Stomach smooth muscle (tissue), 2 donors: ENCODE data around the gene COL6A3.
"Not testable (repeated sequence)": the region's sequence is repeated elsewhere in the genome, so short reads cannot be mapped to it uniquely, and the experiment has no call there.

Experiments used
- H3K27ac ChIP-seq: one replicate; pipeline ENCODE4 v1.7.0; 2013; ENCODE audit warnings: mild to moderate bottlenecking, low read length, inconsistent platforms
- H3K27me3 ChIP-seq, 2 donors: one replicate each; pipeline ENCODE4 v1.7.0; 2013; ENCODE audit warnings: low read length in 2 of 2; ENCODE audit not compliant: insufficient read depth in 2 of 2, control insufficient read depth in 1 of 2
- H3K36me3 ChIP-seq, 2 donors: one replicate each; pipeline ENCODE4 v1.7.0; 2013; ENCODE audit warnings: low read length in 2 of 2; ENCODE audit not compliant: control insufficient read depth in 2 of 2, insufficient read depth in 2 of 2
- H3K4me1 ChIP-seq: one replicate; pipeline ENCODE4 v1.7.0; 2013; ENCODE audit warnings: low read length; ENCODE audit not compliant: control insufficient read depth, insufficient read depth
- H3K4me3 ChIP-seq, 2 donors: one replicate each; pipeline ENCODE4 v1.7.0; 2013; ENCODE audit warnings: low read length in 2 of 2
- H3K9ac ChIP-seq, 2 donors: one replicate each; pipeline ENCODE4 v1.7.0; 2013; ENCODE audit warnings: low read length in 2 of 2, mild to moderate bottlenecking in 1 of 2
- H3K9me3 ChIP-seq, 2 donors: one replicate each; pipeline ENCODE4 v1.7.0; 2013; ENCODE audit warnings: low read length in 2 of 2; ENCODE audit not compliant: control insufficient read depth in 2 of 2
- donor health status: healthy.
- donor health status: Pancreatic carcinoma.

The COL6A3 gene

DNA sequence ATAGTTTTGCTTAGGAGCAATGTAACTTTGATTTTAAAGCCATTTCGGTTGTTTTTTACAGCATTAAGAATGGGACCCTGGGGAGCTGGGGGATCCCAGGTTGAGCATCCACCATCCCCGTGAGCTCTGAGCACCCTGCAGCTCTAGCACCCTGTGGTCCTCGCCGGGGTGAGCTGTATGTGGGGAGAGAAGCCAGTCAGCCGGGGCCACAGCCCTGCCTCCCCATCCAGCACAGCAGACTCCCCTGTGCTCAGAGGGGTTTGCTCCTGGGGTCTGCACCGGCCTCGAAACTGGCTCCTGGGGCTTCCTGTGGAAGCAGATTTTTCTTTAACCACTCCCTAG lies 1.3 kb downstream of the COL6A3 start:
- peaks cover 32% of the 10 kb centered on the region for H3K4me1 ChIP-seq
- peak overlapping the region; percentile 97 for H3K27ac ChIP-seq
- H3K9me3 ChIP-seq: no peaks in the 10 kb centered on the region
- peak overlapping the region; percentile 91 to 96 for H3K9ac ChIP-seq
- H3K27me3 ChIP-seq: no peaks in the 10 kb centered on the region
- no peaks in the 10 kb centered on the region for H3K36me3 ChIP-seq
- peak overlapping the region; percentile 90 to 94 for H3K4me3 ChIP-seq

- H3K36me3 ChIP-seq: no peaks in the 10 kb centered on the region
- H3K4me1 ChIP-seq: peaks cover 40% of the 10 kb centered on the region
- H3K27me3 ChIP-seq: no peaks in the 10 kb centered on the region
- peak overlapping the region; percentile 91 to 96 for H3K9ac ChIP-seq
- no peaks in the 10 kb centered on the region for H3K9me3 ChIP-seq
- H3K27ac ChIP-seq: peak overlapping the region; percentile 97
- peak overlapping the region; percentile 90 to 94 for H3K4me3 ChIP-seq
Measured at GRCh38 chr2:237411683-237412423, 2.1 kb downstream of the COL6A3 start.

GRCh38 chr2:237411092-237411601 lies 2.8 kb downstream of the COL6A3 start:
- Histone ChIP-seq H3K9ac (peak overlapping the region; percentile 91 to 96), H3K27me3 (no peaks in the 10 kb centered on the region), H3K4me1 (peaks cover 46% of the 10 kb centered on the region), H3K4me3 (peak overlapping the region; percentile 90 to 94), H3K36me3 (no peaks in the 10 kb centered on the region), H3K27ac (peak overlapping the region; percentile 97), H3K9me3 (no peaks in the 10 kb centered on the region)

- Histone ChIP-seq H3K9ac (peak overlapping the region in 1 of 2 donors; percentile 43), H3K4me3 (peak overlapping the region in 1 of 2 donors; percentile 94), H3K4me1 (peaks cover 55% of the 10 kb centered on the region), H3K27ac (peak overlapping the region; percentile 97)
- not testable (repeated sequence) for H3K9me3 ChIP-seq, H3K36me3 ChIP-seq, H3K27me3 ChIP-seq
Measured at GRCh38 chr2:237409263-237409662, 4.7 kb downstream of the COL6A3 start.

GRCh38 chr2:237408335-237409000 lies 5.5 kb downstream of the COL6A3 start:
- H3K9me3 ChIP-seq: no peaks in the 10 kb centered on the region
- peak overlapping the region in 1 of 2 donors; percentile 11 for H3K9ac ChIP-seq
- H3K27ac ChIP-seq: peak overlapping the region; percentile 76
- H3K36me3 ChIP-seq: peaks cover 0 to 4% of the 10 kb centered on the region in 2 donors
- H3K27me3 ChIP-seq: no peaks in the 10 kb centered on the region
- H3K4me3 ChIP-seq: peak overlapping the region; percentile 40 to 58
- peaks cover 58% of the 10 kb centered on the region for H3K4me1 ChIP-seq

DNA sequence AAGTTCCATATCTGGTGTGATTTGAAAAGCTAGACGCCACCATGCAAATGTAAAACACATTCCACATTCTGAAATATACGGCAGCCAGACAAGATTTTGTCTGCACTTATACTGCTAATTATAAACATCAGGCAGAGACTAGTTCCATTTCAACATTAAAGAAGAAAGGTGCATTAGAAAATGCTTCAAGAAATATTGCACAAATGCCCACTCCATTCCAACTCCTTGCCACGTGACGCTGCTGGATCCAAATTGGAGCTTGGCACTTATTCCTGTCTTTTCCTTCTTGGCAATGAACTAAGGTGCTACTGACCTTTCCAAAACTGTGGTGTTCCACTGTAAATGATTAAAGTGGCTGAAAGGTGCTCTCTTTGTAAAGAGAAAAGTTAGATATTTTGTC lies 6.3 kb downstream of the COL6A3 start:
- H3K4me3 ChIP-seq: peak overlapping the region; percentile 40 to 58
- H3K27ac ChIP-seq: peak overlapping the region; percentile 76
- peak overlapping the region in 1 of 2 donors; percentile 13 for H3K9ac ChIP-seq
- peaks cover 66% of the 10 kb centered on the region for H3K4me1 ChIP-seq
- H3K36me3 ChIP-seq: peaks cover 0 to 4% of the 10 kb centered on the region in 2 donors
- H3K27me3 ChIP-seq: no peaks in the 10 kb centered on the region
- no peaks in the 10 kb centered on the region for H3K9me3 ChIP-seq

DNA sequence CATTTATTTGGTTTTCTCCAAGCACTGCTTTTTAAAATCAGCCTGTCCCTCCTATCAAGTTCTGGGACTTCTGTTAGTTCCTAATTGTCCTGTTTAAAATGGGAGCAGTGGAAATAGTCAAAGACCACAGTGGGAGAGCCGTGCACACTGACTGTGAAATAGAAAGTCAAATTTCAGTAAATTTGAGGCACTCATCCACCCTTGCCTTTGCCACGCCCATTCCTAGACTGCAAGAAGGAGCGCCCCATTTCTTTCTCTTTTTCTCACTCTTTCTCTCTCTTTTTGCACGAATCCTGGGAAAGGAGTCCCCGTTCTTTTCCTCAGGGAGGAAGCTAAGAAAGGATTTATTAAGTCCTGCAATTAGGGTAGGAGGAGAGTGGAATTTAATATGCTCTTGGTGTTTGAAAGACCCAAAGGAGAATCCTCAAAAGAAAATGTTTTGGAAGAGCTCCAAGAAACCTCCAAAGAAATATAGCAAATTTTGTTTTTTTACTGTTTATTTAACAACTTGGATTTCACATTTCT lies 7.5 kb downstream of the COL6A3 start:
- Histone ChIP-seq H3K9ac (no peak overlapping the region), H3K27me3 (no peaks in the 10 kb centered on the region), H3K36me3 (peaks cover 0 to 4% of the 10 kb centered on the region in 2 donors), H3K27ac (peak overlapping the region; percentile 76), H3K9me3 (no peaks in the 10 kb centered on the region), H3K4me1 (peaks cover 69% of the 10 kb centered on the region), H3K4me3 (peak overlapping the region in 1 of 2 donors; percentile 29)

DNA sequence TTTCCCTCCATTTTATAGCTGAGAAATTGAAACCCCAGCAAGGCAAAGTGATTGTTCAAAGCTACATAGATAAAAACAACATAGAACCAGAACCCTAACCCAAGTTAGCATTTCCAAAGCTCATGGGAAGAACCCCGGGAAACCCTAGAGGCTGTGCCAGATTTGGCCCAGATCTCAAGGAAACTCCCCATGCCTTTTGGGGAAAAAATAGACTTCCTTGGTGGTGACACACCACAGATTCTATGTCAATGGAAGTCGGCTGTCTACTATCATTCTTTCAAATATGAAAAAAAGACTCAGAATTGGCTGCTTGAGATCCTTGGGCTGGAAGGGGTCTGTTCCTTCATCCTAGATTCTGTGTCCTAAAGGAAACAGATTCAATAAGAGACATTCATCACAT lies 8.4 kb downstream of the COL6A3 start:
- no peak overlapping the region for H3K4me3 ChIP-seq
- H3K9ac ChIP-seq: no peak overlapping the region
- peaks cover 0 to 4% of the 10 kb centered on the region in 2 donors for H3K36me3 ChIP-seq
- H3K27ac ChIP-seq: peak overlapping the region; percentile 49
- no peaks in the 10 kb centered on the region for H3K27me3 ChIP-seq
- H3K9me3 ChIP-seq: no peaks in the 10 kb centered on the region
- H3K4me1 ChIP-seq: peaks cover 68% of the 10 kb centered on the region

DNA sequence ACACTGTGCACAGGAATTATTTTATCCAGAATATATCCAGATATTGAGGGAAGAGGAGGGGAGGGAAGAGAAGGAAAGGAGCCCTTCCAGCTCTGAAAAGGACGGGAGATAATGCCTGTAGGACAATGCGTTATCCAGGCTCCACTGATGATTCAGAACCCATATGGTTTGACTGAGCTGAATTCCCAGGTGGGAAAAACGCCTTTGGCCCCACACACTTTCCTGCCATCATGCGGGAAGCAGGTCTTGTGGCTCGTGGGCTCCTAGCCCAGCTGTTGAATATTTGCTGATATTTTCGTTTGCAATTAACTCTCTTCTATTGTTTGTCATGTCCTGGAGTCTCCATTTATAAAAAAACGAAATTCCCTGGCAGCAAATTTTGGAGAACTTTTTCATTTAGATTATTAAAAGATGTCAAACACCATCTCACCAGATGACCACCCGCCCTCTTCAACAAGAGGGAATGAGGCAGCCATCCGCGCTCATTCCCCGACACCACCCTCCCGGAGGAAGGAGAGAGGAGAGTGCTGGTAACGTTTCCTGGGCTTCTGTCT lies 8.9 kb downstream of the COL6A3 start:
- H3K9ac ChIP-seq: no peak overlapping the region
- H3K36me3 ChIP-seq: peaks cover 0 to 4% of the 10 kb centered on the region in 2 donors
- H3K9me3 ChIP-seq: no peaks in the 10 kb centered on the region
- H3K27ac ChIP-seq: peak overlapping the region; percentile 49
- H3K4me1 ChIP-seq: peaks cover 64% of the 10 kb centered on the region
- no peak overlapping the region for H3K4me3 ChIP-seq
- no peaks in the 10 kb centered on the region for H3K27me3 ChIP-seq

DNA sequence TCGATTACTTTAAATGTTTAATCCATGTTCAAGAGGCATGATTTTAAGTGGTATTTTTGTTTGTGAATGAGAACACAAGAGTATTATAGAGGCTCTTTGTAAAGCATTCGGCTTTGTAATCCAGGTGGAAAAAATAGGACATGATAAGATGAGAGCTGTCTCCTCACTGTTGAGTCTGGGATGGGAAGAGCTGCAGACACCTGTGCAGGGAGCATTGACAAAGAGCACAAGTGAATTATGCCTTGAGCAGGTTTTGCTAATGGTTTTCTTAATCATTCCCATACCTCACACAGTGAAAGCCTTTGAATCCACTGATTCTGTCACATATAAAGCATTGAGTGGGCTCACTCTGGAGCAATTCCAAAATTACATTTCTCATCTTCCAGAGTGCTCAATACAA lies 9.6 kb downstream of the COL6A3 start:
- Histone ChIP-seq H3K36me3 (peaks cover 0 to 4% of the 10 kb centered on the region in 2 donors), H3K9me3 (no peaks in the 10 kb centered on the region), H3K4me3 (no peak overlapping the region), H3K27ac (peak overlapping the region; percentile 49), H3K9ac (no peak overlapping the region), H3K4me1 (peaks cover 69% of the 10 kb centered on the region), H3K27me3 (no peaks in the 10 kb centered on the region)
